ENCODE data around the gene C19orf85.
A peak's percentile ranks its signal among the peaks of the same experiment; 100 is the strongest.

The C19orf85 gene

GRCh38 chr19:55474269-55475265 lies 10.0 kb upstream of the C19orf85 start:
- no peak for DNase-seq

GRCh38 chr19:55473225-55474012 lies 8.9 kb upstream of the C19orf85 start:
- no peak for DNase-seq

GRCh38 chr19:55472463-55472862 lies 7.9 kb upstream of the C19orf85 start:
- no peak for DNase-seq

- DNase-seq, result no peak
Observed at GRCh38 chr19:55471266-55471665, 6.7 kb upstream of the C19orf85 start.

- DNase-seq, result no peak
Observed at GRCh38 chr19:55468054-55468393, 3.5 kb upstream of the C19orf85 start.

GRCh38 chr19:55467236-55468053 lies 2.9 kb upstream of the C19orf85 start:
- DNase-seq, result no peak

GRCh38 chr19:55466241-55466614 lies 1.7 kb upstream of the C19orf85 start:
- no peak for DNase-seq

- no peak for DNase-seq
Observed at GRCh38 chr19:55465460-55466240, 1.1 kb upstream of the C19orf85 start.

GRCh38 chr19:55464039-55464661 lies 401 bp downstream of the C19orf85 start:
- no peak for DNase-seq

- DNase-seq, result no peak
Observed at GRCh38 chr19:55463583-55464031, 944 bp downstream of the C19orf85 start.

GRCh38 chr19:55462722-55463121 lies 1.8 kb downstream of the C19orf85 start:
- DNase-seq, result no peak

GRCh38 chr19:55461974-55462626 lies 2.5 kb downstream of the C19orf85 start:
- DNase-seq, result no peak

- DNase-seq, result peak; percentile 98
Observed at GRCh38 chr19:55461259-55461973, 3.1 kb downstream of the C19orf85 start, which contains the start of gene ISOC2. Gene ISOC2 (minus strand): TSS chr19:55461642. CDS start chr19:55456486, 5,156 bp downstream.

GRCh38 chr19:55460670-55461258 lies 3.8 kb downstream of the C19orf85 start:
- peak; percentile 59 for DNase-seq

GRCh38 chr19:55459950-55460657 lies 4.4 kb downstream of the C19orf85 start:
- DNase-seq, result no peak

GRCh38 chr19:55459551-55459949 lies 5.0 kb downstream of the C19orf85 start:
- DNase-seq, result no peak

GRCh38 chr19:55457683-55458457 lies 6.7 kb downstream of the C19orf85 start:
- DNase-seq, result no peak

- no peak for DNase-seq
Observed at GRCh38 chr19:55456347-55456746, 8.2 kb downstream of the C19orf85 start.
